Astrocyte (in vitro differentiated cells and primary cell): Measurements from ENCODE around the gene PCCA. TPM values are rescaled to one million over a fixed set of nuclear protein-coding genes. Genes with fewer than 3 reads are reported as not detected.

Experiments
- DNase-seq: peaks from one replicate; pipeline ENCODE4 v3.0.0-alpha.2; 2010; ENCODE audit warnings: low read depth
- FAIRE-seq: peaks from 2 replicates; lab custom pipeline; 2011; peaks lifted over from hg19 to GRCh38; lab: Jason Lieb, UNC
- H2AFZ ChIP-seq: 2 replicates; pipeline ENCODE4 v1.6.0; 2012; ENCODE audit warnings: low read depth, low read length, inconsistent platforms
- H3K27ac ChIP-seq: 2 replicates; pipeline ENCODE4 v1.5.1; 2011; ENCODE audit warnings: low read depth, low read length, inconsistent platforms
- H3K27me3 ChIP-seq: 2 replicates; pipeline ENCODE4 v1.6.0; 2011; ENCODE audit warnings: low read length, inconsistent platforms; ENCODE audit not compliant: insufficient read depth
- H3K36me3 ChIP-seq: 2 replicates; pipeline ENCODE4 v1.5.1; 2011; ENCODE audit warnings: low read length, inconsistent platforms; ENCODE audit not compliant: insufficient read depth
- H3K4me1 ChIP-seq: 2 replicates; pipeline ENCODE4 v1.5.1; 2011; ENCODE audit warnings: low read length, inconsistent platforms; ENCODE audit not compliant: insufficient read depth
- H3K4me2 ChIP-seq: 2 replicates; pipeline ENCODE4 v1.6.0; 2012; ENCODE audit warnings: low read length, inconsistent platforms
- H3K4me3 ChIP-seq: 2 replicates; pipeline ENCODE4 v1.5.1; 2011; ENCODE audit warnings: low read depth, mild to moderate bottlenecking, low read length, inconsistent platforms; ENCODE audit not compliant: insufficient read depth
- H3K79me2 ChIP-seq: 2 replicates; pipeline ENCODE4 v1.6.0; 2012; ENCODE audit warnings: mild to moderate bottlenecking, low read length, inconsistent platforms; ENCODE audit not compliant: insufficient read depth
- H3K9ac ChIP-seq: 2 replicates; pipeline ENCODE4 v1.6.0; 2012; ENCODE audit warnings: mild to moderate bottlenecking, low read length, inconsistent platforms
- H3K9me3 ChIP-seq: 2 replicates; pipeline ENCODE4 v1.5.1; 2012; ENCODE audit warnings: low read depth, mild to moderate bottlenecking, low read length, inconsistent platforms; ENCODE audit not compliant: insufficient read depth
- H4K20me1 ChIP-seq: 2 replicates; pipeline ENCODE4 v1.6.0; 2012; ENCODE audit warnings: low read length, inconsistent platforms; ENCODE audit not compliant: insufficient read depth
- H3K27ac Mint-ChIP-seq: one replicate; pipeline ENCODE4 v1.8.0; 2021; ENCODE audit warnings: mild to moderate bottlenecking, mixed read lengths; ENCODE audit not compliant: unreplicated experiment
- H3K27me3 Mint-ChIP-seq: one replicate; pipeline ENCODE4 v1.8.0; 2021; ENCODE audit warnings: low read depth, mixed read lengths; ENCODE audit not compliant: unreplicated experiment
- H3K36me3 Mint-ChIP-seq: one replicate; pipeline ENCODE4 v1.8.0; 2021; ENCODE audit warnings: low read depth, mixed read lengths; ENCODE audit not compliant: unreplicated experiment
- H3K4me1 Mint-ChIP-seq: one replicate; pipeline ENCODE4 v1.8.0; 2021; ENCODE audit warnings: low read depth, mixed read lengths; ENCODE audit not compliant: unreplicated experiment
- H3K4me3 Mint-ChIP-seq: one replicate; pipeline ENCODE4 v1.8.0; 2021; ENCODE audit warnings: mild to moderate bottlenecking, moderate library complexity, mixed read lengths; ENCODE audit not compliant: unreplicated experiment
- H3K9me3 Mint-ChIP-seq: one replicate; pipeline ENCODE4 v1.8.0; 2021; ENCODE audit warnings: mild to moderate bottlenecking, mixed read lengths; ENCODE audit not compliant: unreplicated experiment
- EZH2 ChIP-seq: IDR thresholded peaks from 2 replicates; pipeline ENCODE4 v1.6.1; 2012; ENCODE audit warnings: mild to moderate bottlenecking, low read length, inconsistent platforms; ENCODE audit not compliant: insufficient read depth
- total RNA-seq: library from RNA; stranded (reverse); gene quantifications from 2 replicates; pipeline ENCODE4 v1.2.1, GENCODE V29; 2021
- TF ChIP-seq, protein P1 (sequence below): IDR thresholded peaks from 2 replicates; pipeline ENCODE4 v1.5.1; 2011; ENCODE audit warnings: low read depth, mild to moderate bottlenecking, inconsistent platforms, low read length, moderate library complexity; ENCODE audit not compliant: insufficient read depth

Gene PCCA
- total RNA-seq, 1 donor from 2014 or later: 13.9 TPM

DNA sequence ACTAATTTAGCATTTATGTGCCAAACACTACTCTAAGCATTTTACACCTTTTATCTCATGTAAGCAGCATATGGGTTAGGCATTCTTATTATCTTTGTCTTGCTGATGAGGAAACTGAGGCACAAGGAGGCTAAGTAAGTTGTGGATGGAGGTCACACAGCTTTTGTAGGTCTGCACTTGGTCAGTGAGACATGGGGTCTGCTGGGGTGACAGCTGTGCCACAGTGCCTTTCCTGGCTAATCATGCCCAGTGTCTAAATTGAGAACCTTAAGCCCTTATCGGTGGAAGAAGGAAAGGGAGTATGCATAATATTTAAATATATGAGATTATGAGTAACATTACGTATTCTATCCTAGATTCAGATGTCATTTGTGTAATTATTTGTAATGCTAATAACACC is 273.5 kb downstream of the PCCA start:
- Histone ChIP-seq H3K79me2 (no peaks in the 10 kb centered on the region), H3K4me1 (peaks cover 16% of the 10 kb centered on the region), H3K9me3 (no peaks in the 10 kb centered on the region), H3K36me3 (no peaks in the 10 kb centered on the region), H3K27me3 (no peaks in the 10 kb centered on the region), H2AFZ (no peak overlapping the region), H3K27ac (no peak overlapping the region), H3K4me3 (no peak overlapping the region), H3K9ac (no peak overlapping the region), H3K4me2 (no peak overlapping the region), H4K20me1 (no peaks in the 10 kb centered on the region)
- Mint-ChIP-seq H3K27me3 (no peaks in the 10 kb centered on the region), H3K4me1 (peaks cover 32% of the 10 kb centered on the region), H3K9me3 (no peaks in the 10 kb centered on the region), H3K27ac (no peak overlapping the region), H3K4me3 (no peak overlapping the region), H3K36me3 (no peaks in the 10 kb centered on the region)
- DNase-seq: no peak
- TF ChIP-seq, protein P1, sequence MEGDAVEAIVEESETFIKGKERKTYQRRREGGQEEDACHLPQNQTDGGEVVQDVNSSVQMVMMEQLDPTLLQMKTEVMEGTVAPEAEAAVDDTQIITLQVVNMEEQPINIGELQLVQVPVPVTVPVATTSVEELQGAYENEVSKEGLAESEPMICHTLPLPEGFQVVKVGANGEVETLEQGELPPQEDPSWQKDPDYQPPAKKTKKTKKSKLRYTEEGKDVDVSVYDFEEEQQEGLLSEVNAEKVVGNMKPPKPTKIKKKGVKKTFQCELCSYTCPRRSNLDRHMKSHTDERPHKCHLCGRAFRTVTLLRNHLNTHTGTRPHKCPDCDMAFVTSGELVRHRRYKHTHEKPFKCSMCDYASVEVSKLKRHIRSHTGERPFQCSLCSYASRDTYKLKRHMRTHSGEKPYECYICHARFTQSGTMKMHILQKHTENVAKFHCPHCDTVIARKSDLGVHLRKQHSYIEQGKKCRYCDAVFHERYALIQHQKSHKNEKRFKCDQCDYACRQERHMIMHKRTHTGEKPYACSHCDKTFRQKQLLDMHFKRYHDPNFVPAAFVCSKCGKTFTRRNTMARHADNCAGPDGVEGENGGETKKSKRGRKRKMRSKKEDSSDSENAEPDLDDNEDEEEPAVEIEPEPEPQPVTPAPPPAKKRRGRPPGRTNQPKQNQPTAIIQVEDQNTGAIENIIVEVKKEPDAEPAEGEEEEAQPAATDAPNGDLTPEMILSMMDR: no peak
- TF ChIP-seq EZH2: no peak
- no peak for FAIRE-seq

DNA sequence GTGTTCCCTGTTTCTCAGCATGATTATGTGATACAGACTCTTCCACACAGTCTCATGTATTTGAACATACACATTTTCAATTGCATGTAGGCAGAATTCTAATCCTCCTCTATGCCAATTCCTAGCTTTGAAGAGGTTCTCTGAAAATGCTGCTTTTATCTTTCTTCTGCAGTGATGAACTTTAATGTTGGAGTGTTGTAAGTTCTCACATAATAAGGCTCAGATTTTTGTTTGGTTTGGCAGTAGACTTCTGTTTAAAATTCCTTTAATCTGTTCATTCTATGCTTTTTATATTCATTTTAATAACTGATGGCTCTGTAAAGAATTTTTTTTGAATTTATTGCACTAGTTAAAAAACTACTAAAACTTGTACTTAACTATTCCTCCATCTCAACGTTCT is 273.9 kb downstream of the PCCA start:
- Histone ChIP-seq H3K9ac (no peak overlapping the region), H3K4me3 (no peak overlapping the region), H3K36me3 (no peaks in the 10 kb centered on the region), H3K4me1 (peaks cover 16% of the 10 kb centered on the region), H3K27ac (peak overlapping the region; percentile 65), H2AFZ (no peak overlapping the region), H4K20me1 (no peaks in the 10 kb centered on the region), H3K27me3 (no peaks in the 10 kb centered on the region), H3K79me2 (no peaks in the 10 kb centered on the region), H3K9me3 (no peaks in the 10 kb centered on the region), H3K4me2 (peak overlapping the region; percentile 60)
- peaks cover 32% of the 10 kb centered on the region for H3K4me1 Mint-ChIP-seq
- H3K36me3 Mint-ChIP-seq: no peaks in the 10 kb centered on the region
- no peaks in the 10 kb centered on the region for H3K27me3 Mint-ChIP-seq
- H3K9me3 Mint-ChIP-seq: no peaks in the 10 kb centered on the region
- no peak overlapping the region for H3K4me3 Mint-ChIP-seq
- DNase-seq (no peak), FAIRE-seq (no peak)
- peak overlapping the region; percentile 87 for H3K27ac Mint-ChIP-seq
- TF ChIP-seq EZH2: no peak
- TF ChIP-seq, protein P1: no peak

DNA sequence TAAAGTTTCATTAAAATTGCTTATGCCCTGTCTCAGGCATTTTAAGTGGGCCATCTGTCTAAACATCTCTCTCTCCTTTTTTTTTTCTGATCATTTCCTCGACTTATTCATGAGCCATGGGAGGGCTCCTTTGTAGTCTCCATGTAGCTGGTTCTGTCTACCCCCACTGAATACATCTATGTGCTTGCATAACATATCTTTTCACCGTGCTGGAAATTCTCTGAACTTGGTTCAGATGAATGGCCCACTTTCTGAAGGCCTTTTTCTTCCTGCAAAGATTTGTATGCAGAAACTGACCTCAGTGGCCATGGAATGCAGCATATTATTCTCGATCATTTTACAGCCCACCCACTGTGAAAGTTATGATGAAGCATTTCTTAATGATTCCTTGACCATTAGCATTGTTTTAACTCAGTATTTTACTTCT is 274.4 kb downstream of the PCCA start:
- Mint-ChIP-seq H3K4me3 (no peak overlapping the region), H3K36me3 (no peaks in the 10 kb centered on the region), H3K27ac (peak overlapping the region; percentile 87), H3K9me3 (no peaks in the 10 kb centered on the region), H3K4me1 (peaks cover 32% of the 10 kb centered on the region), H3K27me3 (no peaks in the 10 kb centered on the region)
- H3K36me3 ChIP-seq: no peaks in the 10 kb centered on the region
- DNase-seq (peak; percentile 74), FAIRE-seq (no peak)
- peak overlapping the region; percentile 60 for H3K4me2 ChIP-seq
- H4K20me1 ChIP-seq: no peaks in the 10 kb centered on the region
- H3K79me2 ChIP-seq: no peaks in the 10 kb centered on the region
- TF ChIP-seq, protein P1: no peak
- TF ChIP-seq EZH2: no peak
- H3K4me3 ChIP-seq: no peak overlapping the region
- no peaks in the 10 kb centered on the region for H3K9me3 ChIP-seq
- H2AFZ ChIP-seq: no peak overlapping the region
- peaks cover 16% of the 10 kb centered on the region for H3K4me1 ChIP-seq
- H3K27ac ChIP-seq: peak overlapping the region; percentile 65
- H3K9ac ChIP-seq: peak overlapping the region; percentile 30
- H3K27me3 ChIP-seq: no peaks in the 10 kb centered on the region
